Neural cell (in vitro differentiated cells): Measurements from ENCODE around the gene TLN1. TPM values are rescaled to one million over a fixed set of nuclear protein-coding genes. Genes with fewer than 3 reads are reported as not detected.

ENCODE experiments used
- H2AFZ ChIP-seq: fragments of 200-600, 300-800 bp; sonication (generic), shearing (Covaris generic); 2 replicates; pipeline ENCODE4 v1.6.0; 2014; ENCODE audit warnings: low read depth, mild to moderate bottlenecking, antibody characterized with exemption, low read length, moderate library complexity
- H3F3A ChIP-seq: fragments of 200-600 bp; shearing (Covaris generic); 2 replicates; pipeline ENCODE4 v1.6.1; 2016; ENCODE audit warnings: mild to moderate bottlenecking, moderate library complexity, mixed read lengths, antibody characterized with exemption, low read length; ENCODE audit not compliant: insufficient read depth, poor library complexity, severe bottlenecking
- H3K27ac ChIP-seq: fragments of 200-600, 300-800 bp; sonication (generic), shearing (Covaris generic); 2 replicates; pipeline ENCODE4 v1.5.1; 2014; ENCODE audit warnings: mild to moderate bottlenecking, low read length, moderate library complexity
- H3K27me3 ChIP-seq: fragments of 300-800, 200-600 bp; sonication (generic), shearing (Covaris generic); 2 replicates; pipeline ENCODE4 v1.6.0; 2014; ENCODE audit warnings: mild to moderate bottlenecking, low read depth, low read length, moderate library complexity; ENCODE audit not compliant: insufficient read depth
- H3K36me3 ChIP-seq: fragments of 300-800, 200-600 bp; sonication (generic), shearing (Covaris generic); 2 replicates; pipeline ENCODE4 v1.5.1; 2014; ENCODE audit warnings: mild to moderate bottlenecking, antibody characterized with exemption, low read length, moderate library complexity; ENCODE audit not compliant: insufficient read depth
- H3K4me2 ChIP-seq: fragments of 300-800, 200-600 bp; sonication (generic), shearing (Covaris generic); 2 replicates; pipeline ENCODE4 v1.6.0; 2014; ENCODE audit warnings: mild to moderate bottlenecking, low read length
- H3K4me3 ChIP-seq: fragments of 300-800, 200-600 bp; sonication (generic), shearing (Covaris generic); 2 replicates; pipeline ENCODE4 v1.5.1; 2014; ENCODE audit warnings: mild to moderate bottlenecking, low read length, moderate library complexity
- H3K79me2 ChIP-seq: fragments of 200-600 bp; shearing (Covaris generic); replicated peaks from 2 replicates; pipeline ENCODE4 v1.6.0; 2014; ENCODE audit warnings: mild to moderate bottlenecking, low read length, moderate library complexity; ENCODE audit not compliant: insufficient read depth
- H3K9ac ChIP-seq: fragments of 300-800, 200-600 bp; sonication (generic), shearing (Covaris generic); 2 replicates; pipeline ENCODE4 v1.6.1; 2016; ENCODE audit warnings: mild to moderate bottlenecking, low read length, mixed read lengths
- H3K9me2 ChIP-seq: fragments of 200-600 bp; shearing (Covaris generic); 2 replicates; pipeline ENCODE4 v1.6.1; 2016; ENCODE audit warnings: mild to moderate bottlenecking, low read length, mixed read lengths; ENCODE audit not compliant: insufficient read depth
- H3K9me3 ChIP-seq: fragments of 200-600, 300-800 bp; sonication (generic), shearing (Covaris generic); 2 replicates; pipeline ENCODE4 v1.6.1; 2016; ENCODE audit warnings: mild to moderate bottlenecking, mixed run types, low read length, moderate library complexity, mixed read lengths
- H4K20me1 ChIP-seq: fragments of 200-600 bp; shearing (Covaris generic); 2 replicates; pipeline ENCODE4 v1.6.1; 2016; ENCODE audit warnings: mild to moderate bottlenecking, mixed run types; ENCODE audit not compliant: insufficient read depth
- EP300 ChIP-seq: fragments of 450-650 bp; conservative IDR thresholded peaks from 2 replicates; pipeline ENCODE4 v1.6.1; 2014; ENCODE audit warnings: antibody characterized with exemption, mild to moderate bottlenecking, moderate library complexity; ENCODE audit not compliant: poor library complexity, severe bottlenecking
- EZH2 ChIP-seq: fragments of 200-600, 300-800 bp; shearing (Covaris generic), sonication (generic); IDR thresholded peaks from 2 replicates; pipeline ENCODE4 v1.6.1; 2014; ENCODE audit warnings: antibody characterized with exemption, low read length, borderline replicate concordance, mild to moderate bottlenecking; ENCODE audit not compliant: insufficient read depth, poor library complexity, severe bottlenecking
- MXI1 ChIP-seq: fragments of 450-650 bp; conservative IDR thresholded peaks from 2 replicates; pipeline ENCODE4 v1.6.1; 2014; ENCODE audit warnings: antibody characterized with exemption, mild to moderate bottlenecking; ENCODE audit not compliant: poor library complexity, severe bottlenecking
- POLR2AphosphoS5 ChIP-seq: IDR thresholded peaks from 2 replicates; pipeline ENCODE4 v1.6.1; 2012
- RAD21 ChIP-seq: fragments of 450-650 bp; conservative IDR thresholded peaks from 2 replicates; pipeline ENCODE4 v1.6.1; 2014; ENCODE audit warnings: antibody characterized with exemption, mild to moderate bottlenecking, moderate library complexity
- SMC3 ChIP-seq: fragments of 450-650 bp; conservative IDR thresholded peaks from 2 replicates; pipeline ENCODE4 v1.6.1; 2014; ENCODE audit warnings: antibody characterized with exemption, mild to moderate bottlenecking, moderate library complexity; ENCODE audit not compliant: poor library complexity
- TAF1 ChIP-seq: IDR thresholded peaks from 2 replicates; pipeline ENCODE4 v1.6.1; 2012; ENCODE audit warnings: low read depth
- polyA plus RNA-seq: library from polyadenylated mRNA; depleted of rRNA; stranded (reverse); fragments of >200 nt; gene quantifications from 2 replicates; pipeline ENCODE4 v1.2.3, GENCODE V29; 2014
- TF ChIP-seq, protein P1 (sequence below): fragments of 450-650 bp; IDR thresholded peaks from 2 replicates; pipeline ENCODE4 v1.5.1; 2014; ENCODE audit warnings: antibody characterized with exemption, mild to moderate bottlenecking, moderate library complexity; ENCODE audit not compliant: poor library complexity, severe bottlenecking
- TF ChIP-seq, protein P2 (sequence below): IDR thresholded peaks from 2 replicates; pipeline ENCODE4 v1.6.1; 2012; ENCODE audit warnings: borderline replicate concordance

TLN1 gene
- polyA plus RNA-seq, 1 donor from 2014 or later, result 7.1 TPM

DNA sequence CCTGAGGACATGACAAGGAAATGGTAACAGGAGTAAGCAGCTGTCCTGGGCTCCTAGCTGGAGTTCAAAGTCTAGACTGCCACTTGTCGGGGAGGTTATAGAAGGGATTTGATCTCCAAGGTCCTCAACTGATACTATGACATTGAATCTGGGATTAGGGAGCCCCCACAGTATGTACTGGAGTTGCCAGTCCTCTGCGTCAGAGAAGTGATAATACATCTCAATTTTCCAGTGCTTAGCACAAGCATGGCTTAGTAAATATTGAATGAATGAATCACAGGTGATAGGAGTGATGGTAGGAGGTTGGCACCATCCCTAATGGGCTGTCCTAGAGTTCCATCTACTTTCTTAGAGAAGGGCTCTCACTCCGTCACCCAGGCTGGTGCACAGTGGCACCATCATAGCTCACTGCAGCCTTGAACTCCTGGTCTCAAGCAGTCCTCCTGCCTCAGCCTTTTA, 36.0 kb downstream of the TLN1 start:
- Histone ChIP-seq H2AFZ (no peak overlapping the region), H3K4me2 (no peak overlapping the region), H3K9me2 (no peaks in the 10 kb centered on the region), H3K27me3 (peaks cover 6% of the 10 kb centered on the region), H3F3A (no peaks in the 10 kb centered on the region), H3K4me3 (no peak overlapping the region), H3K27ac (no peak overlapping the region), H3K9ac (no peak overlapping the region), H3K9me3 (no peaks in the 10 kb centered on the region), H4K20me1 (no peaks in the 10 kb centered on the region), H3K79me2 (no peaks in the 10 kb centered on the region), H3K36me3 (no peaks in the 10 kb centered on the region)
- TF ChIP-seq, protein P1, sequence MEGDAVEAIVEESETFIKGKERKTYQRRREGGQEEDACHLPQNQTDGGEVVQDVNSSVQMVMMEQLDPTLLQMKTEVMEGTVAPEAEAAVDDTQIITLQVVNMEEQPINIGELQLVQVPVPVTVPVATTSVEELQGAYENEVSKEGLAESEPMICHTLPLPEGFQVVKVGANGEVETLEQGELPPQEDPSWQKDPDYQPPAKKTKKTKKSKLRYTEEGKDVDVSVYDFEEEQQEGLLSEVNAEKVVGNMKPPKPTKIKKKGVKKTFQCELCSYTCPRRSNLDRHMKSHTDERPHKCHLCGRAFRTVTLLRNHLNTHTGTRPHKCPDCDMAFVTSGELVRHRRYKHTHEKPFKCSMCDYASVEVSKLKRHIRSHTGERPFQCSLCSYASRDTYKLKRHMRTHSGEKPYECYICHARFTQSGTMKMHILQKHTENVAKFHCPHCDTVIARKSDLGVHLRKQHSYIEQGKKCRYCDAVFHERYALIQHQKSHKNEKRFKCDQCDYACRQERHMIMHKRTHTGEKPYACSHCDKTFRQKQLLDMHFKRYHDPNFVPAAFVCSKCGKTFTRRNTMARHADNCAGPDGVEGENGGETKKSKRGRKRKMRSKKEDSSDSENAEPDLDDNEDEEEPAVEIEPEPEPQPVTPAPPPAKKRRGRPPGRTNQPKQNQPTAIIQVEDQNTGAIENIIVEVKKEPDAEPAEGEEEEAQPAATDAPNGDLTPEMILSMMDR, result no peak
- no peak for TF ChIP-seq RAD21
- TF ChIP-seq TAF1, result no peak
- TF ChIP-seq SMC3, result no peak
- TF ChIP-seq EZH2, result no peak
- no peak for TF ChIP-seq EP300
- TF ChIP-seq, protein P2, sequence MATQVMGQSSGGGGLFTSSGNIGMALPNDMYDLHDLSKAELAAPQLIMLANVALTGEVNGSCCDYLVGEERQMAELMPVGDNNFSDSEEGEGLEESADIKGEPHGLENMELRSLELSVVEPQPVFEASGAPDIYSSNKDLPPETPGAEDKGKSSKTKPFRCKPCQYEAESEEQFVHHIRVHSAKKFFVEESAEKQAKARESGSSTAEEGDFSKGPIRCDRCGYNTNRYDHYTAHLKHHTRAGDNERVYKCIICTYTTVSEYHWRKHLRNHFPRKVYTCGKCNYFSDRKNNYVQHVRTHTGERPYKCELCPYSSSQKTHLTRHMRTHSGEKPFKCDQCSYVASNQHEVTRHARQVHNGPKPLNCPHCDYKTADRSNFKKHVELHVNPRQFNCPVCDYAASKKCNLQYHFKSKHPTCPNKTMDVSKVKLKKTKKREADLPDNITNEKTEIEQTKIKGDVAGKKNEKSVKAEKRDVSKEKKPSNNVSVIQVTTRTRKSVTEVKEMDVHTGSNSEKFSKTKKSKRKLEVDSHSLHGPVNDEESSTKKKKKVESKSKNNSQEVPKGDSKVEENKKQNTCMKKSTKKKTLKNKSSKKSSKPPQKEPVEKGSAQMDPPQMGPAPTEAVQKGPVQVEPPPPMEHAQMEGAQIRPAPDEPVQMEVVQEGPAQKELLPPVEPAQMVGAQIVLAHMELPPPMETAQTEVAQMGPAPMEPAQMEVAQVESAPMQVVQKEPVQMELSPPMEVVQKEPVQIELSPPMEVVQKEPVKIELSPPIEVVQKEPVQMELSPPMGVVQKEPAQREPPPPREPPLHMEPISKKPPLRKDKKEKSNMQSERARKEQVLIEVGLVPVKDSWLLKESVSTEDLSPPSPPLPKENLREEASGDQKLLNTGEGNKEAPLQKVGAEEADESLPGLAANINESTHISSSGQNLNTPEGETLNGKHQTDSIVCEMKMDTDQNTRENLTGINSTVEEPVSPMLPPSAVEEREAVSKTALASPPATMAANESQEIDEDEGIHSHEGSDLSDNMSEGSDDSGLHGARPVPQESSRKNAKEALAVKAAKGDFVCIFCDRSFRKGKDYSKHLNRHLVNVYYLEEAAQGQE, result no peak
- TF ChIP-seq MXI1, result no peak
- no peak for TF ChIP-seq POLR2AphosphoS5

DNA sequence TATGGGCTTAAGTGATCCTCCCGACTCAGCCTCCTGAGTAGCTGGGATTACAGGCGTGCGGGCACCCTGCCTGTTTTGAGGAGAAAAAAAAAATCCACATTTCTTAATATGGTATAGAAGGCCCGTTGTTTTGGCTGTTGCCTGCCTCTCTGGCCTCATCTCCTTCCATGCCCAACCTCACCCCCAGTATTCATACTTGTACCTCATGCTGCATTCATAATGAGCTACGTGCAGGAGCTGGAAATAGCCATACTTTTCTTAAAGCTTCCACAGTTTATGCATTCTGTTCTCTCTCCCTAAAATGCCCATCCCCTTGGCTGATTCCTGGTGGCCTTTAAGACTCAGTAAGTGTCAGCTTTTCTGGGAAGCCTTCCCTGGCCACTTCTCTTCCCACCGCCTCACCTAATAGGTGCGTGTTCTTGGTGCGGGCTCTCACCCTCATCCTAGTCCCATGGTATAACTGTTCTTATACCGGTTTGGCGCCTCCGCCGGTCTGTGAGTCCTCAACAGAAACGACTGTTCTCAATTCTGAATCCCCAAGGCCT, 40.2 kb downstream of the TLN1 start:
- Histone ChIP-seq H3K27me3 (peaks cover 27% of the 10 kb centered on the region), H3F3A (no peaks in the 10 kb centered on the region), H3K9me2 (no peaks in the 10 kb centered on the region), H4K20me1 (no peaks in the 10 kb centered on the region), H3K9ac (no peak overlapping the region), H3K4me3 (no peak overlapping the region), H3K36me3 (no peaks in the 10 kb centered on the region), H3K4me2 (no peak overlapping the region), H3K27ac (no peak overlapping the region), H3K79me2 (no peaks in the 10 kb centered on the region), H3K9me3 (no peaks in the 10 kb centered on the region), H2AFZ (no peak overlapping the region)
- TF ChIP-seq EZH2 (no peak), POLR2AphosphoS5 (no peak), EP300 (no peak), MXI1 (no peak), RAD21 (no peak), TAF1 (no peak), SMC3 (no peak)
- TF ChIP-seq, protein P1, result no peak
- TF ChIP-seq, protein P2, result no peak
